Heart right ventricle (tissue), 16 donors: Measurements from ENCODE around the gene FANCE. TPM values are rescaled to one million over a fixed set of nuclear protein-coding genes. Genes with fewer than 3 reads are reported as not detected.

Experiments
- ATAC-seq, 8 donors: fragments of 200-7000 bp; cut with Tn5 transposase; one replicate each; pipeline ENCODE4 v1.9.1; 2020; ENCODE audit warnings: mild to moderate bottlenecking in 8 of 8, moderate library complexity in 8 of 8, moderate number of reproducible peaks in 1 of 8
- DNase-seq, 2 donors: peaks; one replicate each; pipeline ENCODE4 v3.0.0-alpha.2; 2020
- H3K27ac ChIP-seq, 10 donors: fragments of 200-600 bp; sonication (generic) in 2 of 10; one replicate each; pipeline versions ENCODE4 v1.5.0 to v1.8.0; 2020 to 2022; ENCODE audit warnings: mild to moderate bottlenecking in 3 of 10
- H3K27me3 ChIP-seq, 7 donors: fragments of 200-600 bp; one replicate each; pipeline ENCODE4 v1.8.0; 2021 to 2022; ENCODE audit warnings: mild to moderate bottlenecking in 2 of 7
- H3K36me3 ChIP-seq, 9 donors: fragments of 200-600 bp; sonication (generic) in 1 of 9; one replicate each; pipeline versions ENCODE4 v1.5.0 to v1.8.0; 2020 to 2022; ENCODE audit warnings: mild to moderate bottlenecking in 2 of 9
- H3K4me1 ChIP-seq, 9 donors: fragments of 200-600 bp; sonication (generic) in 1 of 9; one replicate each; pipeline versions ENCODE4 v1.5.0 to v1.8.0; 2020 to 2022; ENCODE audit warnings: mild to moderate bottlenecking in 4 of 9
- H3K4me3 ChIP-seq, 10 donors: fragments of 200-600 bp; sonication (generic) in 2 of 10; one replicate each; pipeline versions ENCODE4 v1.5.0 to v1.8.0; 2020 to 2022; ENCODE audit warnings: mild to moderate bottlenecking in 7 of 10, moderate library complexity in 2 of 10
- H3K9me3 ChIP-seq, 11 donors: fragments of 200-600 bp in 10 of 11; sonication (generic) in 2 of 11; one replicate each; pipeline versions ENCODE4 v1.5.0 to v1.8.0; 2013 to 2022; ENCODE audit warnings: mild to moderate bottlenecking in 2 of 11, control low read depth in 1 of 11, moderate library complexity in 1 of 11
- CTCF ChIP-seq, 9 donors: fragments of 200-600 bp; sonication (generic) in 2 of 9; IDR thresholded peaks; one replicate each; pipeline versions ENCODE4 v1.5.0 to v1.8.0; 2021 to 2022; ENCODE audit warnings: antibody characterized with exemption in 9 of 9, mild to moderate bottlenecking in 5 of 9, moderate library complexity in 1 of 9
- WGBS, 2 donors: extraction: QIAGEN DNeasy Blood & Tissue Kit; methylation state at CpG; one replicate each; pipeline ENCODE4 v1.1.7; 2013; ENCODE audit warnings: inconsistent platforms in 1 of 2; 5-methylcytosine and 5-hydroxymethylcytosine counted together
- intact Hi-C, 10 donors: fragments of 100-400 bp; cut with DNase I; formaldehyde crosslinking; loops; one replicate each; pipeline versions ENCODE4 v1.11.1 to v1.14.2; 2022
- polyA plus RNA-seq, 2 donors: library from polyadenylated mRNA; stranded (reverse); fragments of 200-250 nt; gene quantifications; one replicate each; pipeline ENCODE4 v1.2.3, GENCODE V29; 2013
- total RNA-seq, 10 donors: library from RNA; stranded (reverse); fragmentation: NEBNext Ultra II Directional in 3 of 10; extraction: Animal tissue kit (Norgen Biotek cat#: 25700) in 3 of 10; gene quantifications; one replicate each; pipeline versions ENCODE4 v1.2.1 to v1.2.4, GENCODE V29; 2021 to 2023
- donor health status: Arrhythmogenic right ventricular cardiomyopathy.
- donor health status: ischemic (EF 13 %, LVEDD 7.1; RV severe dilation, severe dysfunction).
- donor health status: healthy with polysubstance abuse.
- donor health status: DM: no; HTN: yes; CAD: no.
- donor health status: DM: no; HTN: no; CAD: no.
- donor health status: ischemic (EF 25% LVEDD 6.9; RV normal size, moderate dysfunction).
- donor health status: ischemic (EF 25% LVEDD 5.7; RV mildly dilated, moderate dysfunction).
- donor health status: healthy.
- donor health status: DM: yes; HTN: yes; CAD: no.
- donor health status: Ischemic cardiomyopathy.
- donor health status: ischemic (EF 35%, LVEDD 5.7; RV mildly dilated, moderate dysfunction).
- donor health status: nonischemic (EF 11% LVEDD 7.7; RV severe dilation, severe dysfunction).
- donor health status: DM: yes; HTN: yes; CAD: no.
- donor health status: PGD.
- donor health status: ischemic (EF 29% LVEDD 5.4; RV normal size, mild dysfunction).
- donor health status: nonischemic (EF 23%, LVEDD 6.1; RV moderate dilation, normal function).

The FANCE gene
- total and polyA plus RNA-seq, 12 donors: 1.5 to 5.3 (median 2.9) TPM

- Histone ChIP-seq H3K27me3 (no peaks in the 10 kb centered on the region), H3K4me1 (peaks cover 0 to 21% (median 14%) of the 10 kb centered on the region in 9 donors), H3K36me3 (peaks cover 0 to 89% (median 43%) of the 10 kb centered on the region in 9 donors), H3K27ac (no peak overlapping the region), H3K4me3 (no peak overlapping the region), H3K9me3 (no peaks in the 10 kb centered on the region)
- no peak for TF ChIP-seq CTCF (IDR thresholded peaks at IDR 0.05)
- intact Hi-C loops: no loop called here
- ATAC-seq: no peak
- DNase-seq: no peak
- 89 to 90% methylated on average over 14 of the region's 14 CpGs for WGBS, 2 donors
Observed at GRCh38 chr6:35476004-35476403, 23.9 kb downstream of the FANCE start.

GRCh38 chr6:35477028-35477427, 24.9 kb downstream of the FANCE start:
- H3K27ac ChIP-seq: no peak overlapping the region
- peaks cover 0 to 89% (median 33%) of the 10 kb centered on the region in 9 donors for H3K36me3 ChIP-seq
- H3K4me1 ChIP-seq: peaks cover 0 to 27% (median 5%) of the 10 kb centered on the region in 9 donors
- intact Hi-C loops: no loop called here
- no peaks in the 10 kb centered on the region for H3K9me3 ChIP-seq
- no peak overlapping the region for H3K4me3 ChIP-seq
- H3K27me3 ChIP-seq: no peaks in the 10 kb centered on the region
- DNase-seq: no peak
- ATAC-seq: no peak
- 84 to 86% methylated on average over 8 of the region's 8 CpGs for WGBS, 2 donors
- TF ChIP-seq CTCF (IDR thresholded peaks at IDR 0.05): no peak

GRCh38 chr6:35477551-35478179, 25.5 kb downstream of the FANCE start:
- H3K27me3 ChIP-seq: no peaks in the 10 kb centered on the region
- H3K4me3 ChIP-seq: no peak overlapping the region
- H3K9me3 ChIP-seq: no peaks in the 10 kb centered on the region
- intact Hi-C loops: no loop called here
- 90 to 96% methylated on average over 5 of the region's 5 CpGs for WGBS, 2 donors
- H3K4me1 ChIP-seq: peaks cover 0 to 21% (median 0%) of the 10 kb centered on the region in 9 donors
- H3K27ac ChIP-seq: no peak overlapping the region
- peaks cover 0 to 87% (median 30%) of the 10 kb centered on the region in 9 donors for H3K36me3 ChIP-seq
- no peak for ATAC-seq
- no peak for DNase-seq
- TF ChIP-seq CTCF (IDR thresholded peaks at IDR 0.05): no peak

GRCh38 chr6:35478259-35478658, 26.1 kb downstream of the FANCE start:
- H3K4me3 ChIP-seq: no peak overlapping the region
- DNase-seq (no peak), ATAC-seq (no peak)
- H3K9me3 ChIP-seq: no peaks in the 10 kb centered on the region
- H3K27me3 ChIP-seq: no peaks in the 10 kb centered on the region
- peaks cover 0 to 16% (median 0%) of the 10 kb centered on the region in 9 donors for H3K4me1 ChIP-seq
- intact Hi-C loops: no loop called here
- TF ChIP-seq CTCF (IDR thresholded peaks at IDR 0.05): no peak
- no peak overlapping the region for H3K27ac ChIP-seq
- 86 to 89% methylated on average over 7 of the region's 7 CpGs for WGBS, 2 donors
- peaks cover 0 to 87% (median 24%) of the 10 kb centered on the region in 9 donors for H3K36me3 ChIP-seq
